ENCODE data around the gene SPATA32.
A peak's percentile ranks its signal among the peaks of the same experiment; 100 is the strongest.
"Not testable (repeated sequence)": the region's sequence is repeated elsewhere in the genome, so short reads cannot be mapped to it uniquely, and the experiment has no call there.

The SPATA32 gene, protein sequence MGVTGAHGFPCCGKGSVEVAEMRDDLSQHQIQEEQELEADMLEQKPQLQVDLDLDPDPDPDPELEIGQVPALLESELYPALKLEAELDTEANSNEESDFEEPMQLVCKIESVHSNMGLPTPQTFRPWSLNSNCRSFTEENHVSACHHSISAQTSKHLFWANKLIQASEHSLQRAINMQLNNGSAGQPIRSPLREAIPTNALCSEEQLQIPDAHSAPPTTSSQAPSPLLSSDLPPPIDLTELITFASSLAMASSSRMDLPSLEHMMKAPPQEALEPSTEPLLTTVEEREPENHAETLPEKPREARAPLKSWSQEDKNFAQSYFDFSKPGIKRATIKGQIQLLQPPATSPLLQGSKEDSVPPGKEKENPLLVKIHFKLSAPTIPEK

DNA sequence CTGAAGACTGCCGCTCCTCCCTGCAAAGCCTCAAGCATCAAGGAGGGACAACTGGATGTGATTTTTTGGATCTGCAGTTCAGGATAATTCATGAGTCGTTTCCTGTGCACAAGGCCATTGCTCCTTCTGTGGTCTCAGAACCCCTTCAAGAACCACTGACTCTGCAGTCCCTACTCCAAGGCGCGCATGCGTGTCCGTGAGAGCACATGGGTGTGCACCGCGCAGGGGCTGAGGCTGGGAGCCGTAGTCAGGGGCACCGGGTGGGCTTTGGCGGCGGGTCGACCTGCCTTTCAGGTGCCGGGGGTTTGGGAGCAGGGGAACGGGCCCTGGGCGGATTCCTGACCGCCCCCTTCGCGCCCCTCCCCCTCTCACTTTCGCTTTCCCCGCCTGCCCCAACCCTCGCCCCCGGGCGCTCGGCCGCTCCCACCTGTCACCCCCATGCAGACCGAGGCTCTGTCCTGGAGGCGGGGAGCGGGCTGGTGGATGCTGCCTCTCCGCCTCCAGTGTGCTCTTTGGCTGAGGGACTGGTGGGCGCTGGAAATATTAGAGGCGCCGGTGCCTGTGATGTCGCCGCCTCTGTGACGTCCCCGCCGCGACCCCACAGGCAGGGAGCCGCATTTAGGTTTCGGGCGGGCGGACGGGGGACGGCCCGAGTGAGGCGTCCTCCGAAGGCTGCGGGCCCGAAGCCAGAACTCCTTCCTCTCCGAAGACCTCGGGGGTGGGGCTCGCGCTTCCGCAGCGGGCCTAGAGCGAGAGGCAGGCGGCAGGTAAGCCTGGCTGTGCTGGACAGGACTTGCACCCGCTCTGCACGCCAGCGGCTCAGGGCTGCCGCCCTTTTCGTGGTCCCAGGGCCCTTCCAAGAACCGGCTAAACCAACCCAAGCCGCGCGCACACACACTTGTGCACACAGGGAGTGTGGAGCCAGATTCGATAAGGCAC is at the start of gene SPATA32:
Gene SPATA32, minus strand, starts transcription at position 518 of the 939 bp plus-strand sequence. Its CDS starts 78 bp downstream, at position 440.
- peak; percentile 55 for DNase-seq

GRCh38 chr17:45311401-45311759 is 49.5 kb upstream of the SPATA32 start:
- no peak for DNase-seq

DNA sequence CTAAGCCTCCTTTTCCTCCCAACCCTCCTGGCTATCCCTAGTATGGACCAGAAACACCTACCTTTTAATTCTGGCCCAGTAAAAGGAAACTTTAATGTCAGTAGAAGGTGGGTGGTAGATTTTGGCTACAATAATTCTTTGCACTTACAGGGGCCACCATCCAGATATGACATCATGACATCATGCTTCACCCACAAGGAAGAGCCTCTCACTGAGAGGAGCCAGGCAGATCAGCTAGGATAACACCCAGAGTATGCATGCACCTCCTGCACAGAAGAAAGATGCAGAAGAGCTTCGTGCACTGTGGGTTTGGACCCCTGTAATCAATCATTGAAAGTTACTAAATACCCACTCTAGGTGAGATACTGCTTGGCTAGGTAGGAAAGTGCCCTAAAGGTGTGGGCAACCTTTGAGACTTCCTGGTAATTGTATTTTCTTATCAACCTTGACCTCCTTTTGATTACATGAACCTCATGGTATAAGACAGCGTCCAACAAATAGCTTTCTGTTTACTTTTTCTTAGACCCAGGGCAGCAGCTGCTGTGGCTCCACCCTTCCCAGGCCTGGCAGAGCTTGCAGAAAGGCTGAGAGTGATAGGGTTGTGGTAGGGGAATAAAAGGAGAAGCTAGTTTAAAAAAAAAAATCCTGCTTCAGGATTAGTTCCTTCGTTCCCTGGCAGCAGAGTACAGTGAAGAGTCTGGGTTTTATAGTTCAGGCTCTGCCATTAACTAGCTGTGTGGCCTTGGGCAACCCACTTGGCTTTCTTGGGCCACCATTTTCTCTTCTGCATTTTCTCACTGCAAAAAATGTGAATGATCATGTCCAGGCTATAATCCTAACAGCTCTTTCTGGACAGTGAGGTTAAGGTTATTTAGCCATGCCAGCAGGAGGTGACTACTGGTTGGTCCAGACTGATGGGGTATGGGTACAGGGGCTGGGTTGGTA is 48.8 kb upstream of the SPATA32 start:
- no peak for DNase-seq

DNA sequence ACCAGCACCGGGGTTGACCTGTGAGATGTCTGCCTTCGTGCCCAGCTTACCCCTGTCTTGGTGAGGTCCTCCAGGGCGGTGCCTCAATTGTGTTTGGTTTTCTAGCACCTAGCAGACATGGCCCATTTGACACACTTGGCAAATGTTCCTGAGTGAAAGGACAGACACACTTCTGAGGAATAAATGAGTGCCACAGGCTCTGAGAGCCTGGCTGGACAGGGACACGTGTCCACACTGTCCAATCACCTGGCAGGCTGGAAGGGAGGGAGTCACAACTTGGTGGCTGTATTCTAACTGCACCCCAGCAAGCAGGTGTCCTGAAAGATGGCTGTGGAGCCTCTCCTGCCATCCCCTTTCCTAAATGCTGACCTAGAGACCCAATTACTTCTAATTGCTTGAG is 47.5 kb upstream of the SPATA32 start:
- DNase-seq, result no peak

GRCh38 chr17:45308840-45309239 is 46.9 kb upstream of the SPATA32 start:
- DNase-seq, result no peak

- no peak for DNase-seq
Observed at GRCh38 chr17:45308016-45308365, 46.1 kb upstream of the SPATA32 start.

DNA sequence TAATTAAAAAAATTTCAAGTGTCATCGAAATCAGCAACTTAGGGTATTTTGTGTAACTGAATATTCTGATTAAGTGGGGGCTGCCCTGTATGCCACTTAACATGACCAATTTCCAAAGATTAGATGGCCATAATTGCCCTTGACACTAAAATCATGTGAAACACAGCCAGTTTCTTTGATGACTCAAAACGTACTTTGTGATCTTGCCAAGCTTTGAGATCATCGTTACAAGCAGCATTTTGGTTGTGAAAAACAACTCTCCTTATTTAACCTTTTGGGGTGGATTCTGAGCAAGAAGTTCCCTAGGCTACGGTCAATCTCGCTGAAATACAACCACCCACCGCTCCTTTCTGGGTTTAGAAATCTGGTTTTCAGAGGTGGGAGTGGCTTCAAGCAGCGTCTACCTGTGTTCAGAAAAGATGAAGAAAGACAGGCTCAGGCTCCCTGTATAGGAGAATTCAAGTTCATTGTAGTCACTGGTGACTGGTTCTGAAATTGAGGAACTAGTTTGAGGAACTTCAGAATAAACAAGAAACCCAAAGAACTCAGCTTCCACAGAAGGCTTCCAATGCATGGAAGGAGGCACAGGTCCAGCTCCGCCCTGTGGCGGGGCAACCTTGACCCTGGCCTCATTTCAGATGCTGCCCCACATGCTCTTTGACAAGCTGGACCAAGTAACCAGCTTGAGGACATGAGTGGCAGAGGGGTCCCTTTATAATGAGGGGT is 45.6 kb upstream of the SPATA32 start:
- peak; percentile 49 for DNase-seq

DNA sequence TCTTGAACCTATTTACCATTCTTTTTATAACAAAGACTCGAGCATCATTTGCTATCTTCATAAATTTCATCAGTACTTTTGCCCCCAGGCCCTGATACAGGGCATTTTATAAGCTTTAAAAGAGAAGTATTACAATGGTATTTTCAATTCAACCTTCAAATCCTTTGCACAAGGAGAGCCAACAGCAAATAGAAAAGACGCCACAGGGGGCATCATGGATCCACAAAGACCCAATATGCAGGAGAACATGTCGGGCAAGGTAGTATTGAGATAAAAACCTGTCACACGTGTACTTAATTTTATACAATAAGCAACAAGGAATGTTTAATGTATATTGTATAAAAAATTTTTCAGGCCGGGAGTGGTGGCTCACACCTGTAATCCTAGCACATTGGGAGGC is 44.7 kb upstream of the SPATA32 start:
- DNase-seq, result no peak

- no peak for DNase-seq
Observed at GRCh38 chr17:45306094-45306493, 44.2 kb upstream of the SPATA32 start.

DNA sequence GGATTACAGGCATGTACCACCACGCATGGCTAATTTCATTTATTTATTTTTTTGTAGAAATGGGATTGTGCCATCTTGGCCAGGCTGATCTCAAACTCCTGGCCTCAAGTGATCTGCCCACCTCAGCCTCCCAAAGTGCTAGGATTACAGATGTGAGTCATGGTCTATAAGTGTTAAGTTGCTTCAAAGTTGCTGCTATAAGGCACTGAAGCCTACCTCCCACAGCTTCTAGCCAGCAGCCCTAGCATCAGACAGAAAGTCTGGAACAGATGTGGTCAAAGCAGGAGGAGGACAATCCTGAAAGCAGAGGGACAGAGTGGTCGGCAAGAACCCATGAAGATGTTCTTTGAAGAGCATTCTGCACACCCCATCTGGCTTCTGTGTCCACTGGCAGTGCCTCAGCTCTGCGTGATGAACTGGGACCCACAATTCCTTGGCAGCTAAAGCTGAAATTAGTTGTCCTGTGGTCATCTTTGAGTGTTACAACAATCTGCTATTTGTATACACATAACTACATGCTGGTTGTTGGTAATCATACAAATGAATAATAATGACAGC is 43.7 kb upstream of the SPATA32 start:
- DNase-seq, result no peak

- no peak for DNase-seq
Observed at GRCh38 chr17:45302649-45303173, 40.8 kb upstream of the SPATA32 start.

DNA sequence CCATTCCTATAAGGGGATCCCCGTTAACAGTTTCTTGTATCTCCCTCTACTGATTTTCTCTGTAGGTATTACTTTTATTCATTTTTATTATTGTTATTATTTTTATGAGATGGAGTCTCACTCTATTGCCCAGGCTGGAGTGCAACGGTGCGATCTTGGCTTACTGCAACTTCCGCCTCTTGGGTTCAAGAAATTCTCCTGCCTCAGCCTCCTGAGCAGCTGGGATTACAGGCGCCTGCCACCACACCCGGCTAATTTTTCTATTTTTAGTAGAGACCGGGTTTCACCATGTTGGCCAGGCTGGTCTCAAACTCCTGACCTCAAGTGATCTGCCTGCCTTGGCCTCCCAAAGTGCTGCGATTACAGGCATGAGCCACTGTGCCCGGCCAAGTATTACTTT is 40.3 kb upstream of the SPATA32 start:
- not testable (repeated sequence) for DNase-seq

- no peak for DNase-seq
Observed at GRCh38 chr17:45301674-45302073, 39.8 kb upstream of the SPATA32 start.

GRCh38 chr17:45300060-45300751 is 38.3 kb upstream of the SPATA32 start:
- no peak for DNase-seq

DNA sequence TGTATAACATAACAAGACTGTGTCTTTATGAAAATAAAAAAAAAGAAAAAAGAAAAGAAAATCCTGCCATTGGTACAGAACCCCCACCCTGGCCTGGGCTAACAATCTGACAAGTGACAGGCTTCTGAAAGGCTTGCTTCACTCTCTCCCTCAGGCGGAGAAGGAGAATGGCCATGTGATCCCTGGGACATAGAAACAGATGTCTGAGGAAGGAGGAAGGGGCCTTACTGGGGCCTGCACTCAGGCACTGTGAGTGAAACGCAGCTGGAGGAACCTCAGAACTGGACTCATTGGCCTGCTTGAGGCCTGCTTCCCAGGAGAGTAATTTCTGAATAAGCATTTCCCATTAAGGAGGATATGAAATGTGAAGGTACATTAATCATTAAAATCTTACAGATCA is 37.5 kb upstream of the SPATA32 start:
- DNase-seq, result no peak

GRCh38 chr17:45298546-45299285 is 36.8 kb upstream of the SPATA32 start:
- DNase-seq, result no peak

- DNase-seq, result no peak
Observed at GRCh38 chr17:45296833-45297124, 34.9 kb upstream of the SPATA32 start.

GRCh38 chr17:45296003-45296832 is 34.3 kb upstream of the SPATA32 start:
- no peak for DNase-seq

- DNase-seq, result no peak
Observed at GRCh38 chr17:45294506-45294905, 32.6 kb upstream of the SPATA32 start.
